Measurements from ENCODE around the gene IQCE. TPM values are rescaled to one million over a fixed set of nuclear protein-coding genes. Genes with fewer than 3 reads are reported as not detected.

IQCE gene
- total and polyA plus RNA-seq, 2 donors (not counting 1 experiment from before 2014, with no cell fraction given): 5.3 to 8.3 TPM

DNA sequence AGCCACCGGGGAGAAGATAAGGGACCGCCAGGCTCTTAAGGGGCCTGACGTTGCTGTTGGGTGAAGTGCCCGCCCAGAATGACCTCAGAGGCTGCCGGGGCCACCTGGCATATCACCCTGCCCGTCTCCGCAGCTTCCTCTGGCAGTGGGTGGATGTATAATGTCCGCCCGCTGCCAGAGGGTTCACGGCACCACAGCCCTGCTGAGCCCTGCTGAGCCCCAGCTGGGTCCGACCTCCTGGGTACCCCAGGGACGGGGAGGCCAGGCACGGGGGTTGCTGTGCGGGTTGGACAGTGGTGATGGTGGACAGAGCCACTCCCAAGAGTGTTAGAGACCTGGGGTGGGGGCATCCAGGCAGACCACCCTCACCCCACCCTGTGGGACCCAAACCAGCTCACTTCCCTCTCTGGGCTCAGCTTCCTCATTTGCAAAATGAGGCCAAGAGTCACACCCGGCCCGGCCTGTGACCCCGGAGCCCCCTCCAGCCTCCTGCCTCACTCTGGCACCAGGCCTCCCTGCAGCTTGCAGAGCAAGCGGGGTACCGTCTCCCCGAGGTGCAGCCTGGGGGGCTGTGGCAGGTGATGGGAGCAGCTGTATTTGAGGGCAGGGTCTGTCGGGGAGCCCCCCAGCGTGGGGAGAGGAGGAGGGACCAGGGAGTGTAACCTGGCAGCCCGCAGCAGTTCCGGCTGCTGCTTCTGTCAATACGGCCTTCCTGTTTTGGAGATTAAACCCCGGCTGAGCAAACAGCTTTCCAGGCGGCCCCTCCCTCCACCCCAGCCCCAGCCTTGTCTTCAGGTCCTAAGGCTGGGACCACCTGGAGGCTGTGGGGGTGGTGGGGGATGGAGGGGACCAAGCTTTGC lies 47.6 kb upstream of the IQCE start:
- no peak overlapping the region for H2AFZ ChIP-seq (ENCODE audit: low read length)
- H3K79me2 ChIP-seq (ENCODE audit: control insufficient read depth, insufficient read depth, low read length): no peaks in the 10 kb centered on the region
- no peak overlapping the region for H3K4me2 ChIP-seq (ENCODE audit: extremely low read depth, insufficient read depth, low read length)
- no peaks in the 10 kb centered on the region for H3K9me3 ChIP-seq (ENCODE audit: control insufficient read depth, insufficient read depth, low read depth, low read length)
- H3K4me3 ChIP-seq (replicated peaks in 1 of 4; ENCODE audit: control extremely low read depth in 1 of 4, insufficient read depth in 1 of 4, low read depth in 3 of 4, low read length in 4 of 4): no peak overlapping the region
- H3K27ac ChIP-seq (ENCODE audit: insufficient read depth, low read length): no peak overlapping the region
- peaks cover 6% of the 10 kb centered on the region for H3K4me1 ChIP-seq (ENCODE audit: control insufficient read depth, extremely low read depth, insufficient read depth, low read length)
- H4K20me1 ChIP-seq (ENCODE audit: control insufficient read depth, extremely low read depth, insufficient read depth, low read length): no peaks in the 10 kb centered on the region
- no peaks in the 10 kb centered on the region for H3K36me3 ChIP-seq (ENCODE audit: control insufficient read depth, insufficient read depth, low read length)
- H3K9ac ChIP-seq (ENCODE audit: insufficient read depth, low read length): no peak overlapping the region
- peaks cover 2% of the 10 kb centered on the region for H3K27me3 ChIP-seq (ENCODE audit: control insufficient read depth, insufficient read depth, low read length)
- DNase-seq (ENCODE audit: low read depth in 2 of 2): no peak
- no peak for TF ChIP-seq EZH2 (IDR thresholded peaks at IDR 0.05; ENCODE audit: low read length, missing control alignments)
- TF ChIP-seq, protein P1, sequence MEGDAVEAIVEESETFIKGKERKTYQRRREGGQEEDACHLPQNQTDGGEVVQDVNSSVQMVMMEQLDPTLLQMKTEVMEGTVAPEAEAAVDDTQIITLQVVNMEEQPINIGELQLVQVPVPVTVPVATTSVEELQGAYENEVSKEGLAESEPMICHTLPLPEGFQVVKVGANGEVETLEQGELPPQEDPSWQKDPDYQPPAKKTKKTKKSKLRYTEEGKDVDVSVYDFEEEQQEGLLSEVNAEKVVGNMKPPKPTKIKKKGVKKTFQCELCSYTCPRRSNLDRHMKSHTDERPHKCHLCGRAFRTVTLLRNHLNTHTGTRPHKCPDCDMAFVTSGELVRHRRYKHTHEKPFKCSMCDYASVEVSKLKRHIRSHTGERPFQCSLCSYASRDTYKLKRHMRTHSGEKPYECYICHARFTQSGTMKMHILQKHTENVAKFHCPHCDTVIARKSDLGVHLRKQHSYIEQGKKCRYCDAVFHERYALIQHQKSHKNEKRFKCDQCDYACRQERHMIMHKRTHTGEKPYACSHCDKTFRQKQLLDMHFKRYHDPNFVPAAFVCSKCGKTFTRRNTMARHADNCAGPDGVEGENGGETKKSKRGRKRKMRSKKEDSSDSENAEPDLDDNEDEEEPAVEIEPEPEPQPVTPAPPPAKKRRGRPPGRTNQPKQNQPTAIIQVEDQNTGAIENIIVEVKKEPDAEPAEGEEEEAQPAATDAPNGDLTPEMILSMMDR (conservative IDR thresholded peaks at IDR 0.05 in 1 of 2, IDR thresholded peaks at IDR 0.05 in 1 of 2; ENCODE audit: low read depth in 1 of 2, low read length in 2 of 2): no peak

DNA sequence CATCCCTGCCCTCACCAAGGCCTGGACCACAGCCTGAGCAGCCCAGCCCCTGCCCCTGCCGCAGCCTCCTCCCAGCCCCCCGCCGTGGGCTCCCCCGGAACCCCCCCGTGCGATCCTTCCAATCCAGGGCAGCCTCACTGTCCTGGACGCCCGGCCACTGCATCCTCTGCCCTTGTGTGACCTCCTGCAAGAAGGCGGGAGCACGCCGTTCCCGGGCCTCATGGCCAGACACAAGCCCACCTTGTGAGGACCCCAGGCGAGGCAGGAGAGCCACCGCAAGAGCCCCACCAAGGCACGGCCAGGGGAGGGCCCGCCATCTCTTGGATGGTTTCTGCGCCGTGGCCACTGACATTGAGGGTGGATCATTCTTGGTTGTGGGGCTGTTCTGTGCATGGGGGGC lies 47.0 kb upstream of the IQCE start:
- Histone ChIP-seq H3K9ac (ENCODE audit: insufficient read depth, low read length) (no peak overlapping the region), H3K36me3 (ENCODE audit: control insufficient read depth, insufficient read depth, low read length) (no peaks in the 10 kb centered on the region), H3K27me3 (ENCODE audit: control insufficient read depth, insufficient read depth, low read length) (peaks cover 2% of the 10 kb centered on the region), H2AFZ (ENCODE audit: low read length) (no peak overlapping the region), H3K4me3 (replicated peaks in 1 of 4; ENCODE audit: control extremely low read depth in 1 of 4, insufficient read depth in 1 of 4, low read depth in 3 of 4, low read length in 4 of 4) (no peak overlapping the region), H4K20me1 (ENCODE audit: control insufficient read depth, extremely low read depth, insufficient read depth, low read length) (no peaks in the 10 kb centered on the region), H3K4me1 (ENCODE audit: control insufficient read depth, extremely low read depth, insufficient read depth, low read length) (peaks cover 13% of the 10 kb centered on the region), H3K9me3 (ENCODE audit: control insufficient read depth, insufficient read depth, low read depth, low read length) (no peaks in the 10 kb centered on the region), H3K79me2 (ENCODE audit: control insufficient read depth, insufficient read depth, low read length) (no peaks in the 10 kb centered on the region), H3K27ac (ENCODE audit: insufficient read depth, low read length) (no peak overlapping the region), H3K4me2 (ENCODE audit: extremely low read depth, insufficient read depth, low read length) (no peak overlapping the region)
- DNase-seq (ENCODE audit: low read depth in 2 of 2): no peak
- no peak for TF ChIP-seq EZH2 (IDR thresholded peaks at IDR 0.05; ENCODE audit: low read length, missing control alignments)
- TF ChIP-seq, protein P1 (conservative IDR thresholded peaks at IDR 0.05 in 1 of 2, IDR thresholded peaks at IDR 0.05 in 1 of 2; ENCODE audit: low read depth in 1 of 2, low read length in 2 of 2): no peak

DNA sequence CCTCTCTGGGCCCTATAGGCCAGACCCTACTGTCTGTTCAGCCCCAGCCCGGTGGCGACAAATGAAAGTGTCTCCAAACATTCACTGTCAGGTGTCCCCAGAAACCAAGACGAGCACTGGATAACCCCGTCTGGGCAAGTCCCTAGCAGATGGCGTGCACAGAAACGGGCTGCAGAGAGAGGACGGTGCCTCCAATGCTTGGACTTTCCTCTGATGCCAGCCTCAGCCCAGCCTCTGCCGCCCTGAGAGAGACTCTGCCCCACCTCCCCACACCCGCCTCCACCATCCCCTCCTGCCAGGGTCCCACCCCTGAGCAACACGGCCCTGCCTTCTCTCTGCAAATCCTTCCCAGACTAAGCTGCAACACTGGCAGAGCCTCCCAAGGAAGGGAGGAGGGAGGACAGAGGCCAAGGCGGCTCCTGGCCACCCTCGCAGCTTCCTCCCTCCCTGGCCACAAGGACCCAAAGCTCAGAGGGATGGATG lies 46.6 kb upstream of the IQCE start:
- Histone ChIP-seq H3K4me2 (ENCODE audit: extremely low read depth, insufficient read depth, low read length) (no peak overlapping the region), H4K20me1 (ENCODE audit: control insufficient read depth, extremely low read depth, insufficient read depth, low read length) (no peaks in the 10 kb centered on the region), H3K4me1 (ENCODE audit: control insufficient read depth, extremely low read depth, insufficient read depth, low read length) (peaks cover 16% of the 10 kb centered on the region), H2AFZ (ENCODE audit: low read length) (no peak overlapping the region), H3K9me3 (ENCODE audit: control insufficient read depth, insufficient read depth, low read depth, low read length) (no peaks in the 10 kb centered on the region), H3K79me2 (ENCODE audit: control insufficient read depth, insufficient read depth, low read length) (no peaks in the 10 kb centered on the region), H3K9ac (ENCODE audit: insufficient read depth, low read length) (no peak overlapping the region), H3K27ac (ENCODE audit: insufficient read depth, low read length) (no peak overlapping the region), H3K27me3 (ENCODE audit: control insufficient read depth, insufficient read depth, low read length) (peaks cover 2% of the 10 kb centered on the region), H3K36me3 (ENCODE audit: control insufficient read depth, insufficient read depth, low read length) (no peaks in the 10 kb centered on the region), H3K4me3 (replicated peaks in 1 of 4; ENCODE audit: control extremely low read depth in 1 of 4, insufficient read depth in 1 of 4, low read depth in 3 of 4, low read length in 4 of 4) (no peak overlapping the region)
- no peak for TF ChIP-seq EZH2 (IDR thresholded peaks at IDR 0.05; ENCODE audit: low read length, missing control alignments)
- TF ChIP-seq, protein P1 (conservative IDR thresholded peaks at IDR 0.05 in 1 of 2, IDR thresholded peaks at IDR 0.05 in 1 of 2; ENCODE audit: low read depth in 1 of 2, low read length in 2 of 2): no peak
- DNase-seq (ENCODE audit: low read depth in 2 of 2): no peak
